Measurements from ENCODE around the gene FAM3C.

Gene FAM3C

GRCh38 chr7:121313793-121314676 lies 82.1 kb downstream of the FAM3C start:
- no peak for TF ChIP-seq ZNF274 (IDR thresholded peaks at IDR 0.05; ENCODE audit: low read depth, low read length)
- peak overlapping the region; percentile 61 for H3K4me3 ChIP-seq (ENCODE audit: low read length)

- H3K4me3 ChIP-seq (ENCODE audit: low read length): peak overlapping the region; percentile 61
- no peak for TF ChIP-seq ZNF274 (IDR thresholded peaks at IDR 0.05; ENCODE audit: low read depth, low read length)
Measured at GRCh38 chr7:121313220-121313792, 82.8 kb downstream of the FAM3C start.

GRCh38 chr7:121307021-121307574 lies 89.0 kb downstream of the FAM3C start:
- no peak for TF ChIP-seq ZNF274 (IDR thresholded peaks at IDR 0.05; ENCODE audit: low read depth, low read length)
- no peak overlapping the region for H3K4me3 ChIP-seq (ENCODE audit: low read length)

- no peak for TF ChIP-seq ZNF274 (IDR thresholded peaks at IDR 0.05; ENCODE audit: low read depth, low read length)
Measured at GRCh38 chr7:121306565-121306964, 89.5 kb downstream of the FAM3C start.

GRCh38 chr7:121305109-121305508 lies 91.0 kb downstream of the FAM3C start:
- TF ChIP-seq ZNF274 (IDR thresholded peaks at IDR 0.05; ENCODE audit: low read depth, low read length): no peak
- no peak overlapping the region for H3K4me3 ChIP-seq (ENCODE audit: low read length)

More at GRCh38 chr7:121306565-121306964, 89.5 kb downstream of the FAM3C start:
- no peak overlapping the region for H3K4me3 ChIP-seq (ENCODE audit: low read length)

GRCh38 chr7:121304102-121304658 lies 91.9 kb downstream of the FAM3C start:
- H3K4me3 ChIP-seq (ENCODE audit: low read length): no peak overlapping the region
- TF ChIP-seq ZNF274 (IDR thresholded peaks at IDR 0.05; ENCODE audit: low read depth, low read length): no peak

- TF ChIP-seq ZNF274 (IDR thresholded peaks at IDR 0.05; ENCODE audit: low read depth, low read length): no peak
Measured at GRCh38 chr7:121303422-121304101, 92.5 kb downstream of the FAM3C start.

GRCh38 chr7:121302214-121302745 lies 93.8 kb downstream of the FAM3C start:
- no peak for TF ChIP-seq ZNF274 (IDR thresholded peaks at IDR 0.05; ENCODE audit: low read depth, low read length)
- H3K4me3 ChIP-seq (ENCODE audit: low read length): no peak overlapping the region

More at GRCh38 chr7:121303422-121304101, 92.5 kb downstream of the FAM3C start:
- H3K4me3 ChIP-seq (ENCODE audit: low read length): no peak overlapping the region

GRCh38 chr7:121301446-121302213 lies 94.5 kb downstream of the FAM3C start:
- H3K4me3 ChIP-seq (ENCODE audit: low read length): no peak overlapping the region
- TF ChIP-seq ZNF274 (IDR thresholded peaks at IDR 0.05; ENCODE audit: low read depth, low read length): no peak

- no peak overlapping the region for H3K4me3 ChIP-seq (ENCODE audit: low read length)
- no peak for TF ChIP-seq ZNF274 (IDR thresholded peaks at IDR 0.05; ENCODE audit: low read depth, low read length)
Measured at GRCh38 chr7:121300685-121301420, 95.3 kb downstream of the FAM3C start.

Data from GM08714 (cell line).